WTC11 (cell line): ENCODE data around the gene ZMIZ2. TPM values are rescaled to one million over a fixed set of nuclear protein-coding genes. Genes with fewer than 3 reads are reported as not detected.

Experiments used
- ATAC-seq: fragments of 200-7000 bp; cut with Tn5 transposase; 2 replicates; pipeline ENCODE4 v1.10.0; 2021; ENCODE audit warnings: mild to moderate bottlenecking, moderate library complexity
- CTCF ChIA-PET: fragments of 300-600 bp; sonication (Branson Sonifier 250); formaldehyde crosslinking; loops from one replicate; lab custom pipeline; 2021; ENCODE audit warnings: antibody characterized with exemption; lab: Charles Lee
- POLR2A ChIA-PET: fragments of 350-600 bp; sonication (Branson Sonifier 250); formaldehyde crosslinking; loops from one replicate; lab custom pipeline; 2021; ENCODE audit warnings: antibody characterized with exemption; lab: Charles Lee
- DNase-seq: peaks from one replicate; pipeline ENCODE4 v3.0.0; 2021; ENCODE audit warnings: low spot score
- H3K27ac Mint-ChIP-seq: 2 replicates; pipeline ENCODE4 v1.8.0; 2021; ENCODE audit warnings: mixed read lengths
- H3K27me3 Mint-ChIP-seq: 2 replicates; pipeline ENCODE4 v1.8.0; 2021; ENCODE audit warnings: low read depth, mild to moderate bottlenecking, moderate library complexity, mixed read lengths
- H3K36me3 Mint-ChIP-seq: 2 replicates; pipeline ENCODE4 v1.8.0; 2021; ENCODE audit warnings: mixed read lengths
- H3K4me1 Mint-ChIP-seq: 2 replicates; pipeline ENCODE4 v1.8.0; 2022; ENCODE audit warnings: mixed read lengths
- H3K4me3 Mint-ChIP-seq: 2 replicates; pipeline ENCODE4 v1.8.0; 2021; ENCODE audit warnings: mild to moderate bottlenecking, moderate library complexity, mixed read lengths
- H3K9me3 Mint-ChIP-seq: 2 replicates; pipeline ENCODE4 v1.8.0; 2021; ENCODE audit warnings: mixed read lengths
- ATF6 ChIP-seq: sonication (generic); formaldehyde crosslinking; IDR thresholded peaks from 2 replicates; pipeline ENCODE4 v1.8.1; 2023; ENCODE audit warnings: mild to moderate bottlenecking, missing genetic modification reagents
- FOXJ3 ChIP-seq: sonication (generic); formaldehyde crosslinking; IDR thresholded peaks from 2 replicates; pipeline ENCODE4 v1.9.0; 2021; ENCODE audit warnings: missing genetic modification reagents, mild to moderate bottlenecking, borderline replicate concordance
- JAZF1 ChIP-seq: fragments of 250-450 bp; sonication (Bioruptor Pico); IDR thresholded peaks from 2 replicates; pipeline ENCODE4 v1.9.0; 2021; ENCODE audit warnings: moderate library complexity, mild to moderate bottlenecking, inconsistent platforms
- NFATC4 ChIP-seq: fragments of 250-450 bp; sonication (Bioruptor Pico); IDR thresholded peaks from 2 replicates; pipeline ENCODE4 v1.9.0; 2021; ENCODE audit warnings: mild to moderate bottlenecking
- NFE2L1 ChIP-seq: sonication (generic); formaldehyde crosslinking; IDR thresholded peaks from 2 replicates; pipeline ENCODE4 v1.8.1; 2023; ENCODE audit warnings: missing genetic modification reagents
- PRDM15 ChIP-seq: sonication (generic); formaldehyde crosslinking; IDR thresholded peaks from 2 replicates; pipeline ENCODE4 v1.8.0; 2022; ENCODE audit warnings: missing genetic modification reagents
- SOX15 ChIP-seq: fragments of 250-450 bp; sonication (Bioruptor Pico); IDR thresholded peaks from 2 replicates; pipeline ENCODE4 v1.9.0; 2021; ENCODE audit warnings: mild to moderate bottlenecking
- TCF7 ChIP-seq: sonication (generic); formaldehyde crosslinking; IDR thresholded peaks from 2 replicates; pipeline ENCODE4 v1.8.0; 2022; ENCODE audit warnings: mild to moderate bottlenecking, low read depth, missing genetic modification reagents, moderate library complexity
- total RNA-seq: library from RNA; stranded (reverse); gene quantifications from 3 replicates; pipeline ENCODE4 v1.2.3, GENCODE V29; 2021
- TF ChIP-seq, protein P1 (sequence below): sonication (generic); formaldehyde crosslinking; IDR thresholded peaks from 2 replicates; pipeline ENCODE4 v1.8.1; 2022; ENCODE audit warnings: low read depth, missing genetic modification reagents, borderline replicate concordance
- TF ChIP-seq, protein P2 (sequence below): sonication (generic); formaldehyde crosslinking; IDR thresholded peaks from 2 replicates; pipeline ENCODE4 v1.8.0; 2022; ENCODE audit warnings: mild to moderate bottlenecking, missing genetic modification reagents
- TF ChIP-seq, protein P3 (sequence below): sonication (generic); formaldehyde crosslinking; IDR thresholded peaks from 2 replicates; pipeline ENCODE4 v1.8.1; 2022; ENCODE audit warnings: low read depth, mild to moderate bottlenecking, moderate library complexity, missing genetic modification reagents, borderline replicate concordance
- TF ChIP-seq, protein P4 (sequence below): fragments of 200-600 bp; IDR thresholded peaks from 2 replicates; pipeline ENCODE4 v1.8.0; 2022; ENCODE audit warnings: antibody characterized with exemption
- TF ChIP-seq, protein P5 (sequence below): sonication (generic); formaldehyde crosslinking; IDR thresholded peaks from 2 replicates; pipeline ENCODE4 v1.8.1; 2023; ENCODE audit warnings: mild to moderate bottlenecking, missing genetic modification reagents, borderline replicate concordance

ZMIZ2 gene
- total RNA-seq, 1 experiment from 2014 or later: 102 TPM

DNA sequence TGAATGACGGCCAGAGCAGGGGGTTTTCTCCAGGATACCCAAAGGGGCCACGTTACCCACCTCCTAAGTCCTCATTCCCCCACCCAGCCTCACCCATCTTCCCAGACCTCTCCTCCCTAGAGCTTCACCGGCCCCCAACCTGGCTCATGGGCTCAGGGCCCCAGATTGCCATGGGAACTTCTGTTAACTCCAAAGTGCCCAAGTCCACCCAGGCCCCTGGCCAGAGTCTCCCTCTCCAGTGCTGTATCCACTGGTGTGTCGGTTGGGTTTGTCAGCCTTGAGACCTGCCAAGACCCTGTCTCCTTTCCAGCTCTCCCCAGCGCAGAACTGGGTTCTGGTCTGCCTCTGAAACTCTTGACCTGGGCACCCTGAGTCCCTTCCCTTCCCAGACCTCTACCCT is 37.1 kb upstream of the ZMIZ2 start (continued):
- TF ChIP-seq, protein P1, sequence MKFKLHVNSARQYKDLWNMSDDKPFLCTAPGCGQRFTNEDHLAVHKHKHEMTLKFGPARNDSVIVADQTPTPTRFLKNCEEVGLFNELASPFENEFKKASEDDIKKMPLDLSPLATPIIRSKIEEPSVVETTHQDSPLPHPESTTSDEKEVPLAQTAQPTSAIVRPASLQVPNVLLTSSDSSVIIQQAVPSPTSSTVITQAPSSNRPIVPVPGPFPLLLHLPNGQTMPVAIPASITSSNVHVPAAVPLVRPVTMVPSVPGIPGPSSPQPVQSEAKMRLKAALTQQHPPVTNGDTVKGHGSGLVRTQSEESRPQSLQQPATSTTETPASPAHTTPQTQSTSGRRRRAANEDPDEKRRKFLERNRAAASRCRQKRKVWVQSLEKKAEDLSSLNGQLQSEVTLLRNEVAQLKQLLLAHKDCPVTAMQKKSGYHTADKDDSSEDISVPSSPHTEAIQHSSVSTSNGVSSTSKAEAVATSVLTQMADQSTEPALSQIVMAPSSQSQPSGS (CRISPR knock-in tag): no peak

DNA sequence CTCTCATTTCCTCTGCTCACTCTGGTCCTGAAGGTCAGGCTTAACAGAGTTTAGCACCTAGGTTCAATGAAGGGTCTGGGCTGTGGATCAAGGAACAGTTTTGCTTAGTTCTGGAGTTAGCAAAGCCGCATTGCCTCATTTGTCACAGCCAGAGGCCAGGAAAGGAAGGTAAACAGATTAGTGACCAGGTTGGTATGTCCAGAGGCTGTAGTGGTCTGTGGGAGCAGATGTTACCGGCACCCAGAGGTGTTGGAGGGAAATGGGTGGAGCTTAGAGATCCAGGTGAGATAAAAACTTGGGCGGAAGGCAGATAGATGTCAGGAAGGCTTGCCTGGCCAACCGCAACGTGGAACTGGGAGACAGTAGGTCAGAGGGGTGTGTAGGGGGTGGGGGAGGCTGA is 36.6 kb upstream of the ZMIZ2 start:
- ChIA-PET CTCF (interaction anchor here (1.3 kb wide), 1 partner anchor 363 kb away, joined by 3 read pairs; no protein-coding TSS in a partner anchor), POLR2A (no interaction called here)
- no peaks in the 10 kb centered on the region; the same call in 1 of the 2 replicates for H3K27me3 Mint-ChIP-seq
- no peak for ATAC-seq
- no peaks in the 10 kb centered on the region for H3K4me1 Mint-ChIP-seq
- H3K9me3 Mint-ChIP-seq: no peaks in the 10 kb centered on the region
- TF ChIP-seq TCF7 (CRISPR knock-in tag) (no peak), NFE2L1 (CRISPR knock-in tag) (no peak), ATF6 (no peak)
- TF ChIP-seq, protein P2, sequence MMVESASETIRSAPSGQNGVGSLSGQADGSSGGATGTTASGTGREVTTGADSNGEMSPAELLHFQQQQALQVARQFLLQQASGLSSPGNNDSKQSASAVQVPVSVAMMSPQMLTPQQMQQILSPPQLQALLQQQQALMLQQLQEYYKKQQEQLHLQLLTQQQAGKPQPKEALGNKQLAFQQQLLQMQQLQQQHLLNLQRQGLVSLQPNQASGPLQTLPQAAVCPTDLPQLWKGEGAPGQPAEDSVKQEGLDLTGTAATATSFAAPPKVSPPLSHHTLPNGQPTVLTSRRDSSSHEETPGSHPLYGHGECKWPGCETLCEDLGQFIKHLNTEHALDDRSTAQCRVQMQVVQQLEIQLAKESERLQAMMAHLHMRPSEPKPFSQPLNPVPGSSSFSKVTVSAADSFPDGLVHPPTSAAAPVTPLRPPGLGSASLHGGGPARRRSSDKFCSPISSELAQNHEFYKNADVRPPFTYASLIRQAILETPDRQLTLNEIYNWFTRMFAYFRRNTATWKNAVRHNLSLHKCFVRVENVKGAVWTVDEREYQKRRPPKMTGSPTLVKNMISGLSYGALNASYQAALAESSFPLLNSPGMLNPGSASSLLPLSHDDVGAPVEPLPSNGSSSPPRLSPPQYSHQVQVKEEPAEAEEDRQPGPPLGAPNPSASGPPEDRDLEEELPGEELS (CRISPR knock-in tag): no peak
- TF ChIP-seq, protein P3, sequence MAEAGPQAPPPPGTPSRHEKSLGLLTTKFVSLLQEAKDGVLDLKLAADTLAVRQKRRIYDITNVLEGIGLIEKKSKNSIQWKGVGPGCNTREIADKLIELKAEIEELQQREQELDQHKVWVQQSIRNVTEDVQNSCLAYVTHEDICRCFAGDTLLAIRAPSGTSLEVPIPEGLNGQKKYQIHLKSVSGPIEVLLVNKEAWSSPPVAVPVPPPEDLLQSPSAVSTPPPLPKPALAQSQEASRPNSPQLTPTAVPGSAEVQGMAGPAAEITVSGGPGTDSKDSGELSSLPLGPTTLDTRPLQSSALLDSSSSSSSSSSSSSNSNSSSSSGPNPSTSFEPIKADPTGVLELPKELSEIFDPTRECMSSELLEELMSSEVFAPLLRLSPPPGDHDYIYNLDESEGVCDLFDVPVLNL (CRISPR knock-in tag): no peak
- H3K4me3 Mint-ChIP-seq: no peak overlapping the region
- DNase-seq: no peak
- H3K27ac Mint-ChIP-seq: no peak overlapping the region
- H3K36me3 Mint-ChIP-seq: peaks cover 5% of the 10 kb centered on the region; the same call in 1 of the 2 replicates

- H3K36me3 Mint-ChIP-seq: peaks cover 3% of the 10 kb centered on the region; the same call in 1 of the 2 replicates
- CTCF ChIA-PET: interaction anchor here (1.3 kb wide), 1 partner anchor 364 kb away, joined by 3 read pairs; no protein-coding TSS in a partner anchor
- H3K4me1 Mint-ChIP-seq: no peaks in the 10 kb centered on the region
- DNase-seq (no peak), ATAC-seq (no peak)
- H3K27me3 Mint-ChIP-seq: no peaks in the 10 kb centered on the region; the same call in 1 of the 2 replicates
- H3K4me3 Mint-ChIP-seq: no peak overlapping the region
- peaks cover under 1% of the 10 kb centered on the region; the same call in 1 of the 2 replicates for H3K9me3 Mint-ChIP-seq
- POLR2A ChIA-PET: no interaction called here
- H3K27ac Mint-ChIP-seq: no peak overlapping the region
- TF ChIP-seq SOX15: no peak
- no peak for TF ChIP-seq PRDM15 (CRISPR knock-in tag)
- TF ChIP-seq, protein P4, sequence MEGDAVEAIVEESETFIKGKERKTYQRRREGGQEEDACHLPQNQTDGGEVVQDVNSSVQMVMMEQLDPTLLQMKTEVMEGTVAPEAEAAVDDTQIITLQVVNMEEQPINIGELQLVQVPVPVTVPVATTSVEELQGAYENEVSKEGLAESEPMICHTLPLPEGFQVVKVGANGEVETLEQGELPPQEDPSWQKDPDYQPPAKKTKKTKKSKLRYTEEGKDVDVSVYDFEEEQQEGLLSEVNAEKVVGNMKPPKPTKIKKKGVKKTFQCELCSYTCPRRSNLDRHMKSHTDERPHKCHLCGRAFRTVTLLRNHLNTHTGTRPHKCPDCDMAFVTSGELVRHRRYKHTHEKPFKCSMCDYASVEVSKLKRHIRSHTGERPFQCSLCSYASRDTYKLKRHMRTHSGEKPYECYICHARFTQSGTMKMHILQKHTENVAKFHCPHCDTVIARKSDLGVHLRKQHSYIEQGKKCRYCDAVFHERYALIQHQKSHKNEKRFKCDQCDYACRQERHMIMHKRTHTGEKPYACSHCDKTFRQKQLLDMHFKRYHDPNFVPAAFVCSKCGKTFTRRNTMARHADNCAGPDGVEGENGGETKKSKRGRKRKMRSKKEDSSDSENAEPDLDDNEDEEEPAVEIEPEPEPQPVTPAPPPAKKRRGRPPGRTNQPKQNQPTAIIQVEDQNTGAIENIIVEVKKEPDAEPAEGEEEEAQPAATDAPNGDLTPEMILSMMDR: no peak
- no peak for TF ChIP-seq JAZF1 (CRISPR knock-in tag)
- no peak for TF ChIP-seq NFATC4 (CRISPR knock-in tag)
- TF ChIP-seq, protein P1 (CRISPR knock-in tag): no peak
- no peak for TF ChIP-seq FOXJ3 (CRISPR knock-in tag)
- TF ChIP-seq, protein P5, sequence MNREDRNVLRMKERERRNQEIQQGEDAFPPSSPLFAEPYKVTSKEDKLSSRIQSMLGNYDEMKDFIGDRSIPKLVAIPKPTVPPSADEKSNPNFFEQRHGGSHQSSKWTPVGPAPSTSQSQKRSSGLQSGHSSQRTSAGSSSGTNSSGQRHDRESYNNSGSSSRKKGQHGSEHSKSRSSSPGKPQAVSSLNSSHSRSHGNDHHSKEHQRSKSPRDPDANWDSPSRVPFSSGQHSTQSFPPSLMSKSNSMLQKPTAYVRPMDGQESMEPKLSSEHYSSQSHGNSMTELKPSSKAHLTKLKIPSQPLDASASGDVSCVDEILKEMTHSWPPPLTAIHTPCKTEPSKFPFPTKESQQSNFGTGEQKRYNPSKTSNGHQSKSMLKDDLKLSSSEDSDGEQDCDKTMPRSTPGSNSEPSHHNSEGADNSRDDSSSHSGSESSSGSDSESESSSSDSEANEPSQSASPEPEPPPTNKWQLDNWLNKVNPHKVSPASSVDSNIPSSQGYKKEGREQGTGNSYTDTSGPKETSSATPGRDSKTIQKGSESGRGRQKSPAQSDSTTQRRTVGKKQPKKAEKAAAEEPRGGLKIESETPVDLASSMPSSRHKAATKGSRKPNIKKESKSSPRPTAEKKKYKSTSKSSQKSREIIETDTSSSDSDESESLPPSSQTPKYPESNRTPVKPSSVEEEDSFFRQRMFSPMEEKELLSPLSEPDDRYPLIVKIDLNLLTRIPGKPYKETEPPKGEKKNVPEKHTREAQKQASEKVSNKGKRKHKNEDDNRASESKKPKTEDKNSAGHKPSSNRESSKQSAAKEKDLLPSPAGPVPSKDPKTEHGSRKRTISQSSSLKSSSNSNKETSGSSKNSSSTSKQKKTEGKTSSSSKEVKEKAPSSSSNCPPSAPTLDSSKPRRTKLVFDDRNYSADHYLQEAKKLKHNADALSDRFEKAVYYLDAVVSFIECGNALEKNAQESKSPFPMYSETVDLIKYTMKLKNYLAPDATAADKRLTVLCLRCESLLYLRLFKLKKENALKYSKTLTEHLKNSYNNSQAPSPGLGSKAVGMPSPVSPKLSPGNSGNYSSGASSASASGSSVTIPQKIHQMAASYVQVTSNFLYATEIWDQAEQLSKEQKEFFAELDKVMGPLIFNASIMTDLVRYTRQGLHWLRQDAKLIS: no peak
These were observed 35.5 kb upstream of the ZMIZ2 start for GRCh38 chr7:44713141-44713540.
